ENCODE measurements around the gene CAMSAP3.

DNA sequence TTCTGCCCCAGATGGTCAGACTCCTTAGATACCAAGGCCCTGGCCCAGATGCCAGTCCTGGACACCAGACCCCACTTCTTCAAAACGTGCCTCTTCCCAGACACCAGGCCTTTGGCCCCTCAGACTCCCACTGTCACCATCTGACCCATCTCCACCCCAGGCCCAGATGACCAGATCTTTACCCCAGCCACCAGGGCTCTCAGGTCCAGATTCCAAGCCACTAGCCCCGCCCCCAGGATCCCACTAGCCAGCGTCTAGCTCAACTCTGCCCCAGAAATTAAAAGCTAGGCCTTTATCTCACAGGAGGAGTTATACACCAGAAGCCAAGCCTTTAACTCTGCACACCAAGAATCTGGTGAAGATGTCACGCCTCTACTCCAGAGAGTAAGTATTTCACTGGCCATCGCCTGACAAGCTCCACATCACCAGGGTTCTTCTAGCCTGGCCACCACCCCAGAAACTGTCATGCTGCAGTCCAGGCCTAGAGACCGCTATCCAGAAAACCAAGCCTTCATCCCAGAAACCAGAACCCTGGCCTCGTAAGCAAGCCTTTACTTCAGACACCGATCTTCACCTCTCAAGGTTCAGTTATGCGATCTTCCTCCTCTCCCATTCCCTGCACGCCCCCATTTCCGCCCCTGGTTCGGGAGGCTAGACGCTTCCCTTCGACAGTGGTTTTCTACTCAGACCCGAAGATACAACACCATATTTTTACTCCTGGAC, 33.1 kb downstream of the CAMSAP3 start:
- TF ChIP-seq CTCF (IDR thresholded peaks at IDR 0.05; ENCODE audit: poor library complexity) (no peak), EZH2phosphoT487 (IDR thresholded peaks at IDR 0.05; ENCODE audit: low read depth, severe bottlenecking, unreplicated experiment) (no peak), EZH2 (IDR thresholded peaks at IDR 0.05; ENCODE audit: borderline replicate concordance) (no peak)

All from hepatocyte (in vitro differentiated cells).